NOMO-1 treated with dmso at 0.1 percent for 144 hours (cell line): ENCODE results near the gene ELAPOR2.
"Not testable (repeated sequence)": the region's sequence is repeated elsewhere in the genome, so short reads cannot be mapped to it uniquely, and the experiment has no call there.

ENCODE experiments used
- DNase-seq: peaks from one replicate; lab custom pipeline; 2025; ENCODE audit not compliant: unreplicated experiment; lab: John Stamatoyannopoulos, UW

The ELAPOR2 gene, protein sequence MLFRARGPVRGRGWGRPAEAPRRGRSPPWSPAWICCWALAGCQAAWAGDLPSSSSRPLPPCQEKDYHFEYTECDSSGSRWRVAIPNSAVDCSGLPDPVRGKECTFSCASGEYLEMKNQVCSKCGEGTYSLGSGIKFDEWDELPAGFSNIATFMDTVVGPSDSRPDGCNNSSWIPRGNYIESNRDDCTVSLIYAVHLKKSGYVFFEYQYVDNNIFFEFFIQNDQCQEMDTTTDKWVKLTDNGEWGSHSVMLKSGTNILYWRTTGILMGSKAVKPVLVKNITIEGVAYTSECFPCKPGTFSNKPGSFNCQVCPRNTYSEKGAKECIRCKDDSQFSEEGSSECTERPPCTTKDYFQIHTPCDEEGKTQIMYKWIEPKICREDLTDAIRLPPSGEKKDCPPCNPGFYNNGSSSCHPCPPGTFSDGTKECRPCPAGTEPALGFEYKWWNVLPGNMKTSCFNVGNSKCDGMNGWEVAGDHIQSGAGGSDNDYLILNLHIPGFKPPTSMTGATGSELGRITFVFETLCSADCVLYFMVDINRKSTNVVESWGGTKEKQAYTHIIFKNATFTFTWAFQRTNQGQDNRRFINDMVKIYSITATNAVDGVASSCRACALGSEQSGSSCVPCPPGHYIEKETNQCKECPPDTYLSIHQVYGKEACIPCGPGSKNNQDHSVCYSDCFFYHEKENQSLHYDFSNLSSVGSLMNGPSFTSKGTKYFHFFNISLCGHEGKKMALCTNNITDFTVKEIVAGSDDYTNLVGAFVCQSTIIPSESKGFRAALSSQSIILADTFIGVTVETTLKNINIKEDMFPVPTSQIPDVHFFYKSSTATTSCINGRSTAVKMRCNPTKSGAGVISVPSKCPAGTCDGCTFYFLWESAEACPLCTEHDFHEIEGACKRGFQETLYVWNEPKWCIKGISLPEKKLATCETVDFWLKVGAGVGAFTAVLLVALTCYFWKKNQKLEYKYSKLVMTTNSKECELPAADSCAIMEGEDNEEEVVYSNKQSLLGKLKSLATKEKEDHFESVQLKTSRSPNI

DNA sequence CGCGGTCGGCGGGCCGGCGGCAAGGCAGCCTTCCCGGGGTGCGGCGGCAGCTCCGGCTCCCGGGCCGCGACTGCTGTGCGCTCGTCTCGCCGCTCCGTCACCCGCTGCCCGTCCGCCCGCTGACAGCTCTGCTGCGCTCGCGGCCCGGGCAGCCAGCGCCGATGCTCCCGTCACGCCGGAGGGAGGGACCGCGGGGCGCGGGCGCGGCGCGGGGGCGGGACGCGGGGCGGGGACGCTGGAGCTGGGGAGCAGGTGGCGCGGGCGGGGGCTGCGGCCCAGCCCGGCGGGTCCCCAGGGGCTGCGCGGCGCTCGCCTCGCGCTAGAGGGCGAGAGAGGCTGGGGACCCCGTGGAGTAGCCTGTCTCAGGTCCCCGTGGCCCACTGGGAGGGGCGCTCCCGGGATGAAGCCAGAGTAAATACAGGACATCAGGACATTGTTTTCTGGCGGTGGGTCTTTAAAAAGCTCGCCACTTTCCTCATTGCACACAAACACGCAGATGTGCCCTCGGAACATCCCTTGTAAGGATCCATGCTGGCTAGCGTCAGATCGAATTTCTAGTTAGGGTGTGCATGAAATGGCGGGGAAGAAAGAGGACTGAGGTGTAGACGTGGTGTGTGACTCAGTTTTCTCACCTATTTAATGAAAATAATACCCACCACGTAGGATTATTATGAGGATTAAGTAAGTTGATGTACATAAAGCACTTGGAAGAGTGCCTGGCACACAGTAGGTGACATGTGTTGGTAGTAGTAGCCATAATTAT is at the start of gene ELAPOR2:
TSS of gene ELAPOR2 (minus strand) at position 130 of the 763 bp plus-strand sequence. CDS start 141 bp downstream, outside the sequence.
- peak; percentile 33 for DNase-seq

- no peak for DNase-seq
These were observed 48.7 kb upstream of the ELAPOR2 start for GRCh38 chr7:87107949-87108776.

DNA sequence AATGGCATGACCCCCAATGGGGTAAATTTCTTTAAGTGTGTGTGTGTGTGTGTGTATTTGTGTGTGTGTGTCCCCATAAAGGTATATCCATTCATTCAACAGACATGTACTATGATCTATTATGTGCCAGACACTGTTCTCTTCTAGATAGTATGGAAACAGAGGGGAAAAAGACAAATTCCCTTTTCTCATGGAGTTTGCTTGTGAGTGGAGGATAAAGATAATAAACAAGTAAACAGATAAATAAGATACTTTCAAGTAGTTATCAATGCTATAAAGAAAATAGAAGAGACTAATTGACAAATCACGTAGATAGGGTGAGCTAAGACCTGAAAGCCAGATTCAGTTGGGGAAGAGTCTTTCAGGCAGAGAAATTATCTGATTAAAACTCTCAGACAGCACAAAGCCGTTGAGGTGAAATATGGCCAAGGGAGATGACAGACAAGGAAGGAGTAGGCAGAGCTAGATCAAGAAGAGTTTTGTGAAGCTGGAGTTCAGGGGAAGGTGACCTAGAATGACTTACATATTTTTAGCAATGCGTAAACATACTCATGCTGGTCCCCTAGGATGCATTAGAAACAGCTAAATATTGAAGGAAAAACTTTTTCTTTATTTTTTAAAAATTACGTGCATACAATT is 47.6 kb upstream of the ELAPOR2 start:
- no peak for DNase-seq

- no peak for DNase-seq
These were observed 45.9 kb upstream of the ELAPOR2 start for GRCh38 chr7:87105401-87105800.

DNA sequence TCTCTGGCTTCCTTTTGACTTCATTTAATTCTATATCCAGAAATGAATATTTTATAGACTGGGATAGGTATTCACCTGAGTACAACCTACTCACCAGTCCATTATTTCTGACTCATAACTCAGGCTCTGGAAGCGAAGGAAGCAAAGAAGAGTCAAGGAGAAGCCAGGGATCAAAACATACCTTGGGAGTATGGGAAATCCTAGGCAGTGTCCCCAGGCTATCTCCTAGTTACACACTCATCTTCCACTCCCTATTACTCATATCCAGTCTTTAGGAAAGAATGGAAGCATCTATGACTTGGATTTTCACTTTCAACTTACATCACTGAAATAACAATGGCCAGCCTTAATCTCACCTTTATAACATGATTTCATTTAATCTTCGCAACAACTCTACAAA is 40.9 kb upstream of the ELAPOR2 start:
- no peak for DNase-seq

GRCh38 chr7:87097375-87097774 is 37.9 kb upstream of the ELAPOR2 start:
- DNase-seq: not testable (repeated sequence)

GRCh38 chr7:87094322-87094721 is 34.9 kb upstream of the ELAPOR2 start:
- no peak for DNase-seq

GRCh38 chr7:87092568-87093091 is 33.2 kb upstream of the ELAPOR2 start:
- DNase-seq: no peak

DNA sequence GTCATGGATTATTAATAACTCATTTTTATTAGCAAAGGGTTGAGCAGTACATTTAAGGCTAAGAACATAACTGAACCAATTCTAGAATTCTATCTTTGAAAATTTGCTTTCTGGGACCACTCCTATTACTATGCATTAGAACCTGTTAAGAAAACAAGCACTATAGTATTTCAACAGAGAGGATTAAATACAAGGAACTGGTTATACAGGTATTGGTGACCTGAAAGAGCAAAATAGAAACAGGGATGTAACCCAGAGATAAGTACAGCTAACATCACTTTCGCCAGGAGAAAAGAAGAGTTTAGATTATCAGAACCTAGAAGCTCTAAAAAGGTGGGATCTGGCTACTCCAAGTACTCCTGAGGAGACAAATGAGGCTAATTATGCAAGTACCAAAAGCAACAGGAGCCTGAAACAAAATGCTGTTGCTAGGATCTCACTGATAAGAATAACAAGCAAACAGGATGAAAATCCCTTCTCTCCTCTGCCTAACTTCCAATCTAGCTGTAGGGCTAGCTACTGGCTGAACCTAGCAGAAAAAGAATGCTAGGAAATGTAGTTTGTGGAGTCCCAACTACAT is 32.1 kb upstream of the ELAPOR2 start:
- no peak for DNase-seq

DNA sequence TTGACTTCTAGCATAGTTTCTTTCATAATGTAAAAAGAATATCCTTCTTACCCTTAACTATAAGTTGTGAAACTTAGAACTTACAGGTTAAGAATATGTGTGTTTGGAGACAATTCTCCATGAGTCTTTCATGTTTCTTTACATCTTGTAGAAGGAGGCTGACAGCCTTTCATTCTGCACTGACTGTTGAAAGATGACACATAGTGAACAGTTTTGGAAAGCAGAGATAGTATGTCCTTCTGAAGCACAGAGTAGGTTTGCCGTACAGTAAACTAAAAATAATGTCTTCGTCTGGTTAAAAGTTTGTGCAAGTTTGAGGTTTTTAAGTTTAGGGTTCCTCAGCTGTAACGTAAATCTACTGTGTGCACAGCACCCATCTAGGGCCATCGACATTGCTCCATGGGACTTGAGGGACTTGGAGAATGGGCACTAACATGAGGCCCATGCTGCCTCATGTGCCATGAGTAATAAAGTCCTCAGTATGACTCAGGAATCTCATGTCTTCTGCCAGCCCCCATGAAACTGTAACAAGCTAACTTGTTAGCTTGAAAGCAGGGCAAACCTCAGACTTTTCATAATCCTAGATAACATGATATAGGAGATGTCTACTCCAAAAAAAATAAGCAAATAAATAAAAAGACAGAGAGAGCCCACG is 24.5 kb upstream of the ELAPOR2 start:
- DNase-seq: no peak

DNA sequence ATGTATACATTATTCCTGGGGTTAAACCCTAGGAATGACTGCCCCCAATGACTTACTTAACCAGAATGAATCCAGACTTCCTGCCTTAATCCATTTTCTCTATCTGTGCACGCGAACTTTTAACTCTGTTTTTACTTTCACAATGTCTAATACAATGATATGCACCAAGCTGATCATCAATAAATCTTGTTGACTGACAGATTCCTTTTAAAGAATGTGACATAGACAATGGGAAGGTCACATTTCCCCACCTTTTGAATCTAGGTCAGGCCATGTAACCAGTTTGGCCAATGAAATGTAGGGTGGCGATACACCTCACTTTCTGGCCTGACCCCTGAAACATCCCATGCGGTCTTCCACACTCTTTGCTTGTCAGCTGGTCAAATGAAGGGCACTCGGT is 23.2 kb upstream of the ELAPOR2 start:
- DNase-seq: no peak

DNA sequence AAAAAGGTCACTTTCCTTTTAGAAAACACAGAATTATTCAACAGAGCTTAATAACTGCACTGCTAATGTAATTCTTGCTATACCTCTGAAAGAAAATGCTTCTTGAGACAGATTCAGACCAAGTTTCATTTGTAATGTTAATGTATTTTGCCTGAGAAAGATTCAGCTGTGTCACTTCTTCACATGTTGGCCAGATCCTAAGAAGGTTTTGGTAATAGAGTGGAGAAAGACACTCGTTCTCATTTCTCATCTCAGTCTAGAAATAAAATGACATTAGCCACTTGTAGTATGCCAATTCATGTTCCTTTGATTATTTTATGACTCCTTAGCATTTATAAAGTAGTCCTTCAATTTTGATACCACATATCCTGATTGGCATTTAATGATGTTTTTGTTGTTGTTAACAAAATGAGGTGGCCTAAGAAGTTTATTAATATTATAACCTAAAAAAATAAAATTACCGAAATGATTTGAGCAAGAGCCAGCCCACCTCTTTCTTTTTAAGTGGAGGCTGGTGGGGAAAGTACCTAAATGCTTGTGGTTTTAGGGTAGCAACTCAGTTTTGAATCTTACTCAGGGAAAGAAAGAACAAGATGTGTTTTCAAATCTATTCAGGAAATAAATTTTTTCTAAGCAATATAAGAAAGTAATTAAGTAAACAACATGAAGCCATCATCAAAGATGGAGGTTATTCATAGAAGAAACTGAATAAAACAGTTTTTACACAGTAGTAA is 16.4 kb upstream of the ELAPOR2 start:
- no peak for DNase-seq

DNA sequence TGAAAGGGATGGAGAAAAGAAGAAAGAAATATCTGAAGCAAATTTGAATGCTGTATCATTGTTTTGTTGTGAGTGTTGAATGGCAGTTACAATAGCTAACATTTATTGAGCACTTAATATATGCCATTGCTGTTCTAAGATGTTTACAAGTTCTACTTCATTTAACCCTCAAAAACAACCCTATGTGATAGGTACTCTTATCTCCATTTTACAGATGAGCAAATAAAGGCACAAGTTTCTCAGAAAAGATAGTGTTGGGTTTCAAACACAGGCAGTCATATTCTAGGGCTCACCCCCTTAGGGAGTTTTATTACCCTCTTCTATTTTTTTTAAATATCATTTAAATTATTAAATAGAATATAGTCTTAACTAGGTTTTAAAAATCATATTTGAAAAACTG is 8.3 kb upstream of the ELAPOR2 start:
- no peak for DNase-seq

DNA sequence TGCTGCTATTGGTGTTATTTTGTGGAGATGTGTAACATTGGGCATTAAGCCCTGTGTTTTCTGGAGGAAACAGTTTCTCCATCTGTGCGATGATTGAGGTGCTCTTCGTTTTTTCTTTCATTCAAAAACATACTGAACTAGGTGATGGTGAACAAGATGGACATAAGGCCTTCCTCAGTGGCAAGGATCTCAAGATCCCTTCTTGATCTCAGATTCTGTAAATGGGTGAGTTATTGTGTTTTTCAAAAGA is 759 bp upstream of the ELAPOR2 start:
- DNase-seq: no peak

DNA sequence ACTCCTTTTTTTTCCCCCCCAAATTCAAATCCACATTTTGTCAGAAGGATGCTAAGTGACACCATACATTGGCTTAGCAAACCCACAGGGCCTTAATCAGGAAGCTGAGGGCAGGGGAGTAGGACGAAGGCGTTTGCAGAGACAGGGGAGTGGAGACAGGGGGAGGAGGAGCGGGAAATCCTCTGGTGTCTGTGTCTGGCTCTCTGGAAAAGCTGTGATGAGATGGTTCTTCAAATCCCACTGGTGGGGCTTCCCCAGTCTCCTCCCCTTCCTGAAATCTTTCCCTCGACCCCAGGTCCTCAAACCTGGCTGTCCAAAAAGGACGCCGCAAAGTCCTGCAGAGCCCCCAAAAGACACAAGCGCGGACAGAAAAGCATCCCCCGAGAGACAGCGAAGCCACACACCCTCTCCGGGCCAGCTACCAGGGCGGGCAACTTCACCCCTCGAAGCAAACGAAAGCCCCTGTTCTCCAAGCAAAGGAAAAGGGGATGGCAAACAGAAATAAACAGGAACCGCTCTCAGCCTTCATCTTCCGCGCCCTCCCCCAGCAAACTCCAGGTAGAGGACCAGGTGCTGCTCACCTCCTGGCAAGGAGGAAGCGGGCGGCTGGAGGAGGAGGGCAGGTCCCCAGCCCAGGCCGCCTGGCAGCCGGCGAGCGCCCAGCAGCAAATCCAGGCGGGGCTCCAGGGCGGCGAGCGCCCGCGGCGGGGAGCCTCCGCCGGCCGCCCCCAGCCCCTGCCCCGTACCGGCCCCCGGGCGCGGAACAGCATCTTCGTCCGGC is 520 bp downstream of the ELAPOR2 start:
- no peak for DNase-seq

DNA sequence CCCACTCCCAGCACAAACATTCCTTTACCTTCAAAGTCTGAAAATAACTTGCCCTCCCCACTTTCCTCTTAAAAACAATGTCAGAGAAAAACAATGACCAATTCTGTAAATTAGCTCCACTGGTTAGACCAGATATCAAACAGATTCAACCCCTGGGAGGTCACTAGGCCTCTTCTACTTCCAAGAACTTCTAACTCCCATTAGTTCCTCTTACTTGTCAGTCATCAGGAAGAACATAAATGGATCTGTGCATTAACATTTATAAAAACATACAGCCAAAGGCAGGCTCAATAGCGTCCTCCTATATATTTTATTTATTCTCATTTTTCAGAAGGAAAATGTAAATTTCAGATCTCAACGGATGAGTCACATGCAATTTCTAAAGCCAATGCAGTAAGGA is 2.2 kb downstream of the ELAPOR2 start:
- no peak for DNase-seq

- no peak for DNase-seq
These were observed 3.1 kb downstream of the ELAPOR2 start for GRCh38 chr7:87056346-87056745.
